Measurements from ENCODE around the gene GBX1.

Gene GBX1

DNA sequence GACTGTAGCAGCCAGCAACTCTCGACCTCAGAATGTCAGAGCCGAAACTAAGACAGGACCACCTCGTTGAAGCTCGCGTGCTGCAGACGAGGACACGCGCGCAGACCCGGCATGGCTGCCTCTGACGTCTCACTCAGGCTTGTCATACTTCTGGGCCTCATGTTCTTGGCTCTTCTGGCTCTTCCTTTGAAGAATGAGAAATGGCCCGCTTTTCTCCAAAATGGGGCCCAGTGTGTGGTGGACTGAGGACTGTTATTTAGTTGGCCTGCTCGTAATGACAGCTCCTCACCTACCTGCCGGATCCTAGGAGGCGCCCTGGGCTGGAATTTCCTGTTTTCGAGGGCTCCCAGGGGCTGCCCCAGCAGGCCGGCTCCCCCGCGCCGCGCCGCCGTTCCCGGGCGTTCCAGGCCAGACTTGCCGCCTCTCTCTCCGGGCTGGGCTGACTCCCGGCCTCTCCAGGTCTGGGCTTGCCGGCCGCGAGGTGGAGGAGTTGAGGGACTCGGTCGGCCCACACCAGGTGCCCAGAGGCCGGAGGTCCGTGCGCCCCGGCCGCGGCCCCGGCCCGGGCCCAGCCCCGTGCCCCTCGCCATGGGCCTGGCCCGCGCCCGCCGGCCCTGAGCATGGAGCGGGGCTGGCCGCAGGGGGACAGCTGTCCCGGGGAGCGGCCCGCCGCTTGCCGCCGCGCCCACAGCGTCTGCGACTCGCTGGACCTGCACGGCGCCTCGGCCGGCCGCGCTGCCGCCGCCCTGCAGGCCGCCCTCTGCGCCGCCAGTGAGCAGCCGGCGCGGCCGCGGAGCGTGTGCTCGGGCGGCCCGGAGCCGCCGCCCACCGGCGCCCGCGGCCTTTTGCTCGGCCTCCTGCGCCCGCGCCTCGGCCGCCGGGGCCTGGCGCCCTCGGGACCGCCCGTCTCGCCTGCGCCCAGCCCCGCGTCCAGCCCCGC lies 53.1 kb downstream of the GBX1 start:
- no peak for DNase-seq (ENCODE audit: low spot score)

- DNase-seq (ENCODE audit: low spot score): no peak
Measured at GRCh38 chr7:151113344-151114150, 53.9 kb downstream of the GBX1 start.

- peak; percentile 86 for DNase-seq (ENCODE audit: low spot score)
Measured at GRCh38 chr7:151110941-151111645, 56.4 kb downstream of the GBX1 start.

GRCh38 chr7:151110236-151110940 lies 57.1 kb downstream of the GBX1 start:
- no peak for DNase-seq (ENCODE audit: low spot score)

DNA sequence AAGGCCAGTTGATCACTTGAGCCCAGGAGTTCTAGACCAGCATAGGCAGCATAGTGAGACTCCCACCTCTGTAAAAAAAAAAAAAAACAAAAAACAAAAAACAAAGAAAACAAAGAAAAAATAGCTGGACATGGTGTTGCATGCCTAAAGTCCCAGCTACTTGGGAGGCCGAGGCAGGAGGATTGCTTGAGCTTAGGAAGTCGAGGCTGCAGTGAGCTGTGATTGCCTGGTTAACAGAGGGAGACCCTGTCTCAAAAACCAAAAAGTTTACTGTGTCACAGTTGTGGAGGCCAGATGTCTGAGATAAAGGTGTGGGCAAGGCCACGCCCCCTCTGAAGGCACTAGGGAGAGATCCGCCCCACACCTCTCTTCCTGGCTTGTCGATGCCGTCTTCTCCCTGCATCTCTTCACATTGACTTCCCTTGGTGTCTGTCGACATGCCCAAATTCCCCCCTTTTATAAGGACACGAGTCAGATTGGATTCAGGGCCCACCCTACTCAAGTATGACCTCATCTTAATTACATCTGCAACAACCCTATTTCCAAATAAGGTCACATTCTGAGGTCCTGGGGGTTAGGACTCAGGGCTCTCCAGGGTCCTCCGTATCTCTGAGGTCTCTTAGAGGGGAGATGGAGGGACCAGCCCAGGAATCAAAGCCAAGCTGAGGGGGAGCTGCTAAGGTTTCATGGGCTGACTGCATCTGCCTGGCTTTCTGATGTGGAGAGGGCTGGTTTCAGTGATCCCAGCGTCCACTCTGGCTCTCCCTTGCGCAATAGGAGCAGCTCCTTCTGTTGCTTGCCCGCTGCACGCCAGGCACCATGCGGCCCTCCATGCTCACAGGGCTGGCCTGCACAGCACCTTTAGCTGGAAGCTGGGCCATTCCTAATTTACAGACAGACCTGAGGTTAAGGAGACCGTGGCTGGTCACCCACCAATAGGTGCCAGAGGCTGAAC lies 58.1 kb downstream of the GBX1 start:
- no peak for DNase-seq (ENCODE audit: low spot score)

- no peak for DNase-seq (ENCODE audit: low spot score)
Measured at GRCh38 chr7:151107882-151108281, 59.6 kb downstream of the GBX1 start.

DNA sequence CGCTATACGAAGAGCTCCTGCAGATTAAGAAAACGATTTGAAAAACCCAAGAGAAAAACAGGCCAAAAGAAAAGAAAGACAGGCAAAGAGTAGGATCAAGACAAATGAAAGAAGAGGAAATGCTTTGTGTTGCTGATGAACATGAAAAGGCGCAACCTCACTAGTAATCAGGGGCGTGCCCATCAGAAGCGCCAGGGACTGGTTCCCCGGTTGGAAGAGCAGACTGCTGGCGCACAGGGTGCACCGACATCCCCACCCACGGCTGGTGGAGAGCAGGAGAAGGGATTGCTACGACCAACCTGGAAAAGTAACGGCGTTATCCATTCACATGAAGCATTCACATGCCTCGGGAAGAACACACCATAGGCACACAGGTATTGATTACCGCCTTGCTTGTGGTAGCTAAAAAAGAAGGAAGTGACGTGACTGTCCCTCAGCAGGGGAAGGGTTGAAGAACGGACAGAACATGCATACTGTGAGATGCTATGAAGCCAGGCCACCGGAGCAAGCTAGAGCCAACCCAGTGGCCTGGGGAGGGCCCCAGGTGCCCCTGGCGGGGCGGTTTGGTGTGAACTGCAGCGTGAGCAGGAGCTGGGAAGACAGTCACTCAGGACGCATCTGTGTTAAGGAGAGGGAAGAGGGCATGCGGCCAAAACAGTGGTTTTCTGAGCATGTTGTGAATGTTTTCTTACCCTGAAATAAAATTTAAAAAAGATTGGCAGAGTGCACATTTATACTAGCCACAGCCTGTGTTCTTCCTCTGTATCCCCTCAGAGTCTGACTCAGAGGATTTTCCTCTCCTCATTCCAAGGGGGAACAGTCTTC lies 62.9 kb downstream of the GBX1 start:
- DNase-seq (ENCODE audit: low spot score): no peak

GRCh38 chr7:151103973-151104372 lies 63.5 kb downstream of the GBX1 start:
- DNase-seq (ENCODE audit: low spot score): no peak

DNA sequence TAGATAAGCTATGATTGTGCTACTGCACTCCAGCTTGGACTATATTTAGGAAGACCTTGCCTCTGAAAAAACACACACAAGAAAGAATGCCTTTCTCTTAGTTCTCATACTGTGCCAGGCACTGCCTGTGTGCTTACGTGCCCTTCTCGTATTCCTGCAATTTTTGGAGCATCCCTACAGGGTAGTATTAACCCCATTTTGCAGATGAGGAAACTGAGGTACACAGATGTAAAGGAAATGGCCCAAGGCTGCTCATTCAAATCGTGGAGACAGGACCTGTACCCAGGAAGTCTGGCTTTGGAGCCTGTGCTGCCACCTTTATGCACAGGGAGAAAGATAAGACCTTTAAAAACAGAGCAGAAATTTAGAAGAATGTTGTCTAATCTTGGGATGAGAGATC lies 64.5 kb downstream of the GBX1 start:
- no peak for DNase-seq (ENCODE audit: low spot score)

GRCh38 chr7:151101621-151102396 lies 65.7 kb downstream of the GBX1 start:
- DNase-seq (ENCODE audit: low spot score): no peak

DNA sequence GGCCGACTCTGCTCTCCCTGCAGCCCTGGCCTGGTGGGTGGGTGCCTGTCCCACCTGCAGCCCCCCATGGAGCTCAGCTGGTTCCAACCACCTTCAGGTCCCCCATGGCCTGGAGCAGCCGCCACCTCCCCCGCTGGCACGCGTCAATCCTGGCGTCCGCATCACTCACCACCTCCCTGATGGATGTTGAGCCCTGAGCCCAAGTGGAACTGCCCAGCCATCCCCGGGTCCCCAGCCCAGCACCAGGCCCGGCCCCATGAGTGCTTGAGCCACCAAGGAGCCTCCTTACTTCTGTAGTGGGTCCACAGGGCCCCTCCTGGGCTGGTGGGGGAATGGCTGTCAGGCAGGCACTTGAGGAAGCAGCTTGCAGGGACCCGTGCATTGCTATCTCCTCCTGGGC lies 66.6 kb downstream of the GBX1 start:
- no peak for DNase-seq (ENCODE audit: low spot score)

DNA sequence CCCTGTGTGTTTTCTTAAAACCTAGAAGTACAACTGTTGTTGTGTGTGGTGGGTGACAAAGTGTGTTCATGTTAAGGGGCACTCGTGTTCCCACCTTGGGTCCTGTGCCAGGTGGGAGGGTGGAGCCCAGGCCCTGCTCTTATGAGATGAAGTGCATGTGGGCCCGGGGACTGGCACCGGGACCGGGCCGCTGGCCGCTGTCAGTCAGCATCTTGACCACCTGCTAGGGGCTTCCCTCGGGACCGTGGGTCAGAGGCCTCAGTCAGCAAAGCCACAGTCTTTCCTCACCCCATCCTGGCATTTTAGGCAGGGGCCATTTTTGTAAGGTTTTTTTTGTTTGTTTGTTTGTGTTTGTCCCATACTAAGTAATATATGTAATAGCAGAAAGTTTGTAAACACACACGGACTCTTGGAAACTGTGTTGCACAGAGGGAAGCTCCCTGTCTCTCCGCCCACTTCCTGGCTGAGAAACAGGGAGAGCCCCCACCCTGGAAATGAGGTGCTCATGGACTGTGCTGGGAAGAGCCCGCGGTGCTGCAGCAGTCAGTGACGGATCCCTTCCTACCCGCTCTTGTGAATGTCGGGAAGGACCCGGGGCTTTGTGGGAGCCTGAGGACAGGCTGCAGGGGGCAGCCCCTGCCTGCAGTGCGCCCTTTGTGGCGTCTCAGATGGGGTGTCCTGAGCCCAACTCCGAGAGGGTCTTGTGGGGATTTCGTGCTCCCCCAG lies 67.8 kb downstream of the GBX1 start:
- DNase-seq (ENCODE audit: low spot score): no peak

Measured in NAMALWA (cell line).